ENCODE results near the gene SNAPC3. TPM values are rescaled to one million over a fixed set of nuclear protein-coding genes. Genes with fewer than 3 reads are reported as not detected.

The SNAPC3 gene
- total and polyA plus RNA-seq, 4 donors: 46.3 to 74.3 (median 49.3) TPM

GRCh38 chr9:15475923-15476536 is 53.4 kb downstream of the SNAPC3 start:
- Histone ChIP-seq H3K36me3 (ENCODE audit: control insufficient read depth, insufficient read depth, low read length) (peaks cover 4% of the 10 kb centered on the region), H3K27ac (ENCODE audit: low read depth, low read length) (no peak overlapping the region), H3K27me3 (ENCODE audit: control insufficient read depth, insufficient read depth, low read length) (no peaks in the 10 kb centered on the region), H3K4me3 (ENCODE audit: low read depth, low read length) (no peak overlapping the region), H3K4me1 (ENCODE audit: control insufficient read depth, insufficient read depth, low read length) (no peaks in the 10 kb centered on the region), H3K9me3 (ENCODE audit: control insufficient read depth, insufficient read depth, low read length) (no peaks in the 10 kb centered on the region)
- DNase-seq (ENCODE audit: low read depth in 4 of 6, low spot score in 6 of 6): no peak
- 100% methylated on average over 2 of the region's 8 CpGs for WGBS (ENCODE audit: insufficient coverage)

- Histone ChIP-seq H3K4me1 (ENCODE audit: control insufficient read depth, insufficient read depth, low read length) (no peaks in the 10 kb centered on the region), H3K27me3 (ENCODE audit: control insufficient read depth, insufficient read depth, low read length) (no peaks in the 10 kb centered on the region), H3K36me3 (ENCODE audit: control insufficient read depth, insufficient read depth, low read length) (peaks cover 11% of the 10 kb centered on the region), H3K27ac (ENCODE audit: low read depth, low read length) (no peak overlapping the region), H3K9me3 (ENCODE audit: control insufficient read depth, insufficient read depth, low read length) (no peaks in the 10 kb centered on the region), H3K4me3 (ENCODE audit: low read depth, low read length) (no peak overlapping the region)
- no CpG with 5 or more reads among the region's 1 CpG for WGBS (ENCODE audit: insufficient coverage)
- DNase-seq (ENCODE audit: low read depth in 4 of 6, low spot score in 6 of 6): no peak
These were observed 57.4 kb downstream of the SNAPC3 start for GRCh38 chr9:15480028-15480427.

- no CpG with 5 or more reads among the region's 1 CpG for WGBS (ENCODE audit: insufficient coverage)
- Histone ChIP-seq H3K27ac (ENCODE audit: low read depth, low read length) (no peak overlapping the region), H3K27me3 (ENCODE audit: control insufficient read depth, insufficient read depth, low read length) (no peaks in the 10 kb centered on the region)
These were observed 59.5 kb downstream of the SNAPC3 start for GRCh38 chr9:15482146-15482545.

DNA sequence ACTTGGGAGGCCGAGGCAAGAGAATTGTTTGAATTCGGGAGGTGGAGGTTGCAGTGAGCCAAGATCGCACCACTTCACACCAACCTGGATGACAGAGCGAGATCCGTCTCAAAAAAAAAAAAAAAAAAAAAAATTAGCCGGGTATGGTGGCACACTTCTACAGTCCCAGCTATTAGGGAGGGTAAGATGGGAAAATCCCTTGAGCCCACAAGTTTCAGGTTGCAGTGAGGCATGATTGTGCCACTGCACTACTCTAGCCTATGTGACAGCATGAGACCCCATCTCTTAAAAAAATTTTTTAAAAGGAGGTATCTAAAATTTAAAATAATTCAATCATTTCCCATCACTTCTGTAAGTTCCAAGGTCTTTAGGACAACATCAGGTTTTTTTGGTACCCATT is 62.1 kb downstream of the SNAPC3 start:
- WGBS (ENCODE audit: insufficient coverage): no CpG with 5 or more reads among the region's 6 CpGs
- H3K4me3 ChIP-seq (ENCODE audit: low read depth, low read length): no peak overlapping the region
- peaks cover 17% of the 10 kb centered on the region for H3K36me3 ChIP-seq (ENCODE audit: control insufficient read depth, insufficient read depth, low read length)
- H3K27me3 ChIP-seq (ENCODE audit: control insufficient read depth, insufficient read depth, low read length): no peaks in the 10 kb centered on the region
- no peak for DNase-seq (ENCODE audit: low read depth in 4 of 6, low spot score in 6 of 6)
- H3K4me1 ChIP-seq (ENCODE audit: control insufficient read depth, insufficient read depth, low read length): no peaks in the 10 kb centered on the region
- no peaks in the 10 kb centered on the region for H3K9me3 ChIP-seq (ENCODE audit: control insufficient read depth, insufficient read depth, low read length)
- no peak overlapping the region for H3K27ac ChIP-seq (ENCODE audit: low read depth, low read length)

More at GRCh38 chr9:15482146-15482545, 59.5 kb downstream of the SNAPC3 start:
- Histone ChIP-seq H3K36me3 (ENCODE audit: control insufficient read depth, insufficient read depth, low read length) (peaks cover 11% of the 10 kb centered on the region), H3K4me1 (ENCODE audit: control insufficient read depth, insufficient read depth, low read length) (no peaks in the 10 kb centered on the region), H3K9me3 (ENCODE audit: control insufficient read depth, insufficient read depth, low read length) (no peaks in the 10 kb centered on the region), H3K4me3 (ENCODE audit: low read depth, low read length) (no peak overlapping the region)
- no peak for DNase-seq (ENCODE audit: low read depth in 4 of 6, low spot score in 6 of 6)

DNA sequence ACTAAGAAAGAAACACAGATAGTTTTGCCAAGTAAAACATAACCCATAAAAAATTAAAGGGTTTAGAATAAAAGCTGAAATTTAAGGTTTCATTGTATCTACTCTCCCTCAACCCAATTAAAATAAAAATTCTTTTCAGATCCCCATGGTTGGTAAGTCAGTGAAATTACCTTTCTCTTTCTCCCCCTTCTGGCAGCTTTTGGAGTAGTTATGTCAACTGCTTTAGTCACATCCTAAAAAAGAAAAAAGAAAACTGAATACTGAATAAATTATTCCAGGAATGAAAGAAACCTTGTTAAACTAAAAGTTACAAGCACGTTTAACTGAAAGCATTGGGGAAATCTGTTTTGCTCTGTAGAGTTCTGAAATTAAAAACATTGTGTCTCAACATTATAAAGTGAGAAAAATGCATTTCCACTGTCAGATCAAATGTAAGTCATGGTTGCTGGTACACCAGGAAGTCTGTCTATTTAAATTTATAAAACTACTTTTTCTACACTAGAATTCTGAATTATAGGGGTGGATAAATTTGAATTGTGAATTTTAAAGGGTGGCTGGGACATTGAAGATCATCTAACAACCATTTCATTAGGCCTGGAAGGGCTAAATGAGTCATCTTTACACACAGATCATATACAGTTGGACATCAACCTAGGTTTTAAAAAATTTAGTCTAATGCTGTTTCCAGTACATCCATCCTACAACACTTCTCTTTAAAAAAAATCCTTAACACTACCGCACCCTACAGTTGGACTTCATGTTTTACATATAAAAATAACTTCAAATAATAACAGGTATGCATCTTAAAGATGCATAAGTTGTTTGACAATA is 63.4 kb downstream of the SNAPC3 start:
- DNase-seq (ENCODE audit: low read depth in 4 of 6, low spot score in 6 of 6): peak in 5 of 6 donors; percentile 6 to 68 (median 11)
- WGBS (ENCODE audit: insufficient coverage): no CpG with 5 or more reads among the region's 2 CpGs

DNA sequence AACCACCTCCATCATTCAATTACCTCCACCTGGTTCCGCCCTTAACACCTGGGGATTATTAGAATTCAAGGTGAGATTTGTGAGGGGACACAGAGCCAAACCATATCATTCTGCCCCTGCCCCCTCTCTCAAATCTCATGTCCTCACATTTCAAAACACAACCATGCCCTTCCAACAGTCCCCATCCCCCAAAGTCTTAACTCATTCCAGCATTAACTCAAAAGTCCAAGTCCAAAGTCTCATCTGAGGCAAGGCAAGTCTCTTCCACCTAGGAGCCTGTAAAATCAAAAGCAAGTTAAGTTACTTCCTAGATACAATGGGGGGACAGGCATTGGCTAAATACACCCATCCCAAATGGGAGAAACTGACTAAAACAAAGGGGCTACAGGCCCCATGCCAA is 69.3 kb downstream of the SNAPC3 start:
- Histone ChIP-seq H3K4me3 (ENCODE audit: low read depth, low read length) (no peak overlapping the region), H3K9me3 (ENCODE audit: control insufficient read depth, insufficient read depth, low read length) (no peaks in the 10 kb centered on the region), H3K27me3 (ENCODE audit: control insufficient read depth, insufficient read depth, low read length) (no peaks in the 10 kb centered on the region), H3K36me3 (ENCODE audit: control insufficient read depth, insufficient read depth, low read length) (peaks cover 12% of the 10 kb centered on the region), H3K27ac (ENCODE audit: low read depth, low read length) (no peak overlapping the region), H3K4me1 (ENCODE audit: control insufficient read depth, insufficient read depth, low read length) (no peaks in the 10 kb centered on the region)
- no peak for DNase-seq (ENCODE audit: low read depth in 4 of 6, low spot score in 6 of 6)
- whole genome bisulfite sequencing (ENCODE audit: insufficient coverage): no CpG with 5 or more reads among the region's 1 CpG

More for the DNA sequence above, 63.4 kb downstream of the SNAPC3 start:
- no peaks in the 10 kb centered on the region for H3K4me1 ChIP-seq (ENCODE audit: control insufficient read depth, insufficient read depth, low read length)
- no peak overlapping the region for H3K27ac ChIP-seq (ENCODE audit: low read depth, low read length)
- H3K36me3 ChIP-seq (ENCODE audit: control insufficient read depth, insufficient read depth, low read length): peaks cover 17% of the 10 kb centered on the region
- no peak overlapping the region for H3K4me3 ChIP-seq (ENCODE audit: low read depth, low read length)
- no peaks in the 10 kb centered on the region for H3K27me3 ChIP-seq (ENCODE audit: control insufficient read depth, insufficient read depth, low read length)
- H3K9me3 ChIP-seq (ENCODE audit: control insufficient read depth, insufficient read depth, low read length): no peaks in the 10 kb centered on the region

GRCh38 chr9:15492485-15493150 is 69.9 kb downstream of the SNAPC3 start:
- DNase-seq (ENCODE audit: low read depth in 4 of 6, low spot score in 6 of 6): no peak
- H3K9me3 ChIP-seq (ENCODE audit: control insufficient read depth, insufficient read depth, low read length): no peaks in the 10 kb centered on the region
- peaks cover 16% of the 10 kb centered on the region for H3K36me3 ChIP-seq (ENCODE audit: control insufficient read depth, insufficient read depth, low read length)
- no peaks in the 10 kb centered on the region for H3K27me3 ChIP-seq (ENCODE audit: control insufficient read depth, insufficient read depth, low read length)
- H3K4me1 ChIP-seq (ENCODE audit: control insufficient read depth, insufficient read depth, low read length): no peaks in the 10 kb centered on the region
- no peak overlapping the region for H3K4me3 ChIP-seq (ENCODE audit: low read depth, low read length)
- WGBS (ENCODE audit: insufficient coverage): 99% methylated on average over 13 of the region's 13 CpGs
- H3K27ac ChIP-seq (ENCODE audit: low read depth, low read length): no peak overlapping the region

GRCh38 chr9:15498246-15498995 is 75.7 kb downstream of the SNAPC3 start:
- H3K4me1 ChIP-seq (ENCODE audit: control insufficient read depth, insufficient read depth, low read length): no peaks in the 10 kb centered on the region
- H3K36me3 ChIP-seq (ENCODE audit: control insufficient read depth, insufficient read depth, low read length): peaks cover 15% of the 10 kb centered on the region
- no peak overlapping the region for H3K4me3 ChIP-seq (ENCODE audit: low read depth, low read length)
- no peak overlapping the region for H3K27ac ChIP-seq (ENCODE audit: low read depth, low read length)
- H3K27me3 ChIP-seq (ENCODE audit: control insufficient read depth, insufficient read depth, low read length): no peaks in the 10 kb centered on the region
- no peak for DNase-seq (ENCODE audit: low read depth in 4 of 6, low spot score in 6 of 6)
- no peaks in the 10 kb centered on the region for H3K9me3 ChIP-seq (ENCODE audit: control insufficient read depth, insufficient read depth, low read length)
- 93% methylated on average over 7 of the region's 13 CpGs for WGBS (ENCODE audit: insufficient coverage)

DNA sequence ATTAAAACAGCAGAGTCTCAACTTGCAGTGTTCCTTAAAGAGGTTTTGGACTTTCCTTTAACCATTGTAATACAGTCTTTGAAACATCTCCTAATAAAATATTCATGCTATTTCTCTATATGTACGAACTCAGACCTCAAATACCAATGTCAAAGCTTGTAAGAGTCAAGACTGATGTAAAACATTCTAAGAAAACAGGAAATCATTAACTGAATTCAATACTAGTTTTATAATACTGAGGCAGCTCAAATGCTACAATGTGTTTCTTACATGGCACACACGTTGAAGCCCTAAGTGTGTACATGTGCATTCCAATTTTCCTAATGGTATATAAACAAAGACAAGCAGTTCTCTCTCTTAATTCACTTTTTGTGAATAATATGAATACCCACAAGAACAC is 76.5 kb downstream of the SNAPC3 start:
- Histone ChIP-seq H3K27ac (ENCODE audit: low read depth, low read length) (no peak overlapping the region), H3K4me3 (ENCODE audit: low read depth, low read length) (no peak overlapping the region)
- no CpG with 5 or more reads among the region's 2 CpGs for whole genome bisulfite sequencing (ENCODE audit: insufficient coverage)

More for the DNA sequence above, 76.5 kb downstream of the SNAPC3 start:
- no peaks in the 10 kb centered on the region for H3K27me3 ChIP-seq (ENCODE audit: control insufficient read depth, insufficient read depth, low read length)
- no peaks in the 10 kb centered on the region for H3K4me1 ChIP-seq (ENCODE audit: control insufficient read depth, insufficient read depth, low read length)
- DNase-seq (ENCODE audit: low read depth in 4 of 6, low spot score in 6 of 6): no peak
- H3K9me3 ChIP-seq (ENCODE audit: control insufficient read depth, insufficient read depth, low read length): no peaks in the 10 kb centered on the region
- peaks cover 19% of the 10 kb centered on the region for H3K36me3 ChIP-seq (ENCODE audit: control insufficient read depth, insufficient read depth, low read length)

Measured in spinal cord (tissue), 10 donors.